ENCODE results near the gene C8A. TPM values are rescaled to one million over a fixed set of nuclear protein-coding genes. Genes with fewer than 3 reads are reported as not detected.

C8A gene
- total and polyA plus RNA-seq, 2 of the 8 experiments (the other 6 are each of a cell fraction or from before 2014, with no cell fraction given): not detected

- no peak overlapping the region for H3K23ac ChIP-seq (ENCODE audit: insufficient read length)
- DNase-seq (ENCODE audit: low read depth in 1 of 2, low spot score in 2 of 2): no peak
- CTCF ChIA-PET (ENCODE audit: partially characterized antibody): interaction anchor here (0.6 kb wide), 1 partner anchor 452 kb away, joined by 3 read pairs; no protein-coding TSS in a partner anchor
- H3K79me2 ChIP-seq (ENCODE audit: control insufficient read depth in 1 of 2, insufficient read depth in 2 of 2, low read length in 2 of 2): no peaks in the 10 kb centered on the region
- H4K8ac ChIP-seq (ENCODE audit: extremely low read depth, insufficient read depth, low read length): no peak overlapping the region
- no peaks in the 10 kb centered on the region for H4K20me1 ChIP-seq (replicated peaks in 1 of 2; ENCODE audit: control insufficient read depth in 1 of 2, insufficient read depth in 2 of 2, low read length in 2 of 2)
- H2BK12ac ChIP-seq (ENCODE audit: low read depth, low read length): no peak overlapping the region
- no peaks in the 10 kb centered on the region for H3K79me1 ChIP-seq (ENCODE audit: low read depth, low read length)
- H2BK5ac ChIP-seq (ENCODE audit: low read depth, low read length): no peak overlapping the region
- no peak overlapping the region for H3K18ac ChIP-seq (ENCODE audit: extremely low read depth, low read length)
- H3K4ac ChIP-seq (replicated peaks; ENCODE audit: insufficient read length, low read depth, low read length): no peak overlapping the region
- H4K5ac ChIP-seq (ENCODE audit: insufficient read length, low read depth, low read length): no peak overlapping the region
- H2BK20ac ChIP-seq (ENCODE audit: low read length): no peak overlapping the region
- no peak overlapping the region for H3K14ac ChIP-seq (ENCODE audit: insufficient read length)
- POLR2A ChIA-PET (ENCODE audit: partially characterized antibody): no interaction called here
- H3K4me1 ChIP-seq (replicated peaks in 1 of 4; ENCODE audit: control insufficient read depth in 3 of 4, insufficient read depth in 4 of 4, low read length in 3 of 4): no peaks in the 10 kb centered on the region
- FAIRE-seq: no peak
- H3K9ac ChIP-seq (replicated peaks in 1 of 4; ENCODE audit: extremely low read depth in 1 of 4, low read depth in 3 of 4, low read length in 3 of 4): no peak overlapping the region
- no peaks in the 10 kb centered on the region for H3K23me2 ChIP-seq (ENCODE audit: low read depth, low read length)
- WGBS, 2 experiments (ENCODE audit: extremely low coverage in 1 of 2, insufficient coverage in 1 of 2, insufficient read length in 1 of 2, insufficient replicate concordance in 2 of 2, low coverage in 1 of 2, low lambda C conversion rate in 2 of 2, missing lambda C conversion rate in 1 of 2): 95% methylated on average over 1 of the region's 1 CpG; no CpG with 5 or more reads in 1 of the 2 experiments
- H3K56ac ChIP-seq (replicated peaks; ENCODE audit: insufficient read length, low read depth, low read length): no peak overlapping the region
- no peak overlapping the region for H3K27ac ChIP-seq (ENCODE audit: low read depth, low read length)
- TF ChIP-seq RBBP5 (IDR thresholded peaks at IDR 0.05; ENCODE audit: borderline replicate concordance, low read depth, low read length): no peak
- no peak for TF ChIP-seq SAP30 (IDR thresholded peaks at IDR 0.05; ENCODE audit: insufficient read depth, insufficient replicate concordance, low read length)
- TF ChIP-seq RXRA (IDR thresholded peaks at IDR 0.05; ENCODE audit: insufficient read depth, low read depth, low read length): no peak
- TF ChIP-seq EP300 (IDR thresholded peaks at IDR 0.05; ENCODE audit: borderline replicate concordance in 1 of 2, low read depth in 2 of 2, low read length in 2 of 2): no peak
- TF ChIP-seq KDM4A (IDR thresholded peaks at IDR 0.05; ENCODE audit: low read depth, low read length, severe bottlenecking): no peak
- TF ChIP-seq RFX5 (IDR thresholded peaks at IDR 0.05; ENCODE audit: borderline replicate concordance, low read depth, low read length): no peak
- TF ChIP-seq GTF2F1 (IDR thresholded peaks at IDR 0.05; ENCODE audit: borderline replicate concordance, low read depth, low read length): no peak
- no peak for TF ChIP-seq E2F6 (IDR thresholded peaks at IDR 0.05)
- no peak overlapping the region for H2AFZ ChIP-seq (ENCODE audit: low read length)
- H3K27me3 ChIP-seq (replicated peaks in 1 of 4; ENCODE audit: control insufficient read depth in 3 of 4, extremely low read depth in 1 of 4, insufficient read depth in 3 of 4, low read length in 3 of 4): no peaks in the 10 kb centered on the region
- H3K36me3 ChIP-seq (ENCODE audit: control insufficient read depth in 2 of 4, insufficient read depth in 4 of 4, low read length in 3 of 4): no peaks in the 10 kb centered on the region
- no peak overlapping the region for H2BK120ac ChIP-seq (replicated peaks; ENCODE audit: low read depth, low read length)
- no peak overlapping the region for H2AK5ac ChIP-seq (ENCODE audit: low read depth, low read length)
- no peak overlapping the region for H4K91ac ChIP-seq (replicated peaks; ENCODE audit: insufficient read length, low read length)
- no peak overlapping the region for H2BK15ac ChIP-seq (ENCODE audit: low read length)
- no peak overlapping the region for H3K4me2 ChIP-seq (ENCODE audit: insufficient read depth in 1 of 2, low read depth in 2 of 2, low read length in 2 of 2)
- no peaks in the 10 kb centered on the region for H3K9me3 ChIP-seq (ENCODE audit: insufficient read depth in 2 of 2, low read depth in 1 of 2, low read length in 1 of 2)
- H3K4me3 ChIP-seq (ENCODE audit: extremely low read depth in 1 of 4, insufficient read depth in 2 of 4, low read depth in 3 of 4, low read length in 4 of 4): no peak overlapping the region
Measured at GRCh38 chr1:56873213-56873612, 18.6 kb downstream of the C8A start.

Measured in H1 (cell line).